WERI-Rb-1 (cell line): Measurements from ENCODE around the gene HOXD8.

Source experiments
- DNase-seq: peaks from one replicate; pipeline ENCODE4 v3.0.0-alpha.2; 2020
- H3K27ac ChIP-seq: fragments of 250-450 bp; sonication (Bioruptor Pico); 2 replicates; pipeline ENCODE4 v1.5.1; 2020; ENCODE audit warnings: mild to moderate bottlenecking, moderate library complexity
- H3K27me3 ChIP-seq: fragments of 250-450 bp; sonication (Bioruptor Pico); 2 replicates; pipeline ENCODE4 v1.5.1; 2021; ENCODE audit warnings: mild to moderate bottlenecking, low read depth, moderate library complexity; ENCODE audit not compliant: insufficient read depth, severe bottlenecking
- H3K36me3 ChIP-seq: fragments of 250-450 bp; sonication (Bioruptor Pico); 2 replicates; pipeline ENCODE4 v1.5.1; 2020; ENCODE audit warnings: mild to moderate bottlenecking, moderate library complexity
- H3K4me3 ChIP-seq: 2 replicates; pipeline ENCODE4 v1.5.1; 2011; ENCODE audit warnings: low read depth, mild to moderate bottlenecking, control low read depth, low read length
- H3K9me3 ChIP-seq: fragments of 250-450 bp; sonication (Bioruptor Pico); 2 replicates; pipeline ENCODE4 v1.5.1; 2021; ENCODE audit warnings: mild to moderate bottlenecking, moderate library complexity; ENCODE audit not compliant: severe bottlenecking
- TF ChIP-seq, protein P1 (sequence below): IDR thresholded peaks from 2 replicates; pipeline ENCODE4 v1.5.1; 2011; ENCODE audit warnings: low read depth, mild to moderate bottlenecking, control low read depth, inconsistent platforms, low read length

The HOXD8 gene

GRCh38 chr2:176161825-176162626 lies 32.5 kb downstream of the HOXD8 start:
- Histone ChIP-seq H3K27me3 (peaks cover 96% of the 10 kb centered on the region), H3K27ac (no peak overlapping the region), H3K36me3 (no peaks in the 10 kb centered on the region), H3K9me3 (peaks cover 34% of the 10 kb centered on the region), H3K4me3 (no peak overlapping the region)
- DNase-seq, result no peak
- TF ChIP-seq, protein P1, sequence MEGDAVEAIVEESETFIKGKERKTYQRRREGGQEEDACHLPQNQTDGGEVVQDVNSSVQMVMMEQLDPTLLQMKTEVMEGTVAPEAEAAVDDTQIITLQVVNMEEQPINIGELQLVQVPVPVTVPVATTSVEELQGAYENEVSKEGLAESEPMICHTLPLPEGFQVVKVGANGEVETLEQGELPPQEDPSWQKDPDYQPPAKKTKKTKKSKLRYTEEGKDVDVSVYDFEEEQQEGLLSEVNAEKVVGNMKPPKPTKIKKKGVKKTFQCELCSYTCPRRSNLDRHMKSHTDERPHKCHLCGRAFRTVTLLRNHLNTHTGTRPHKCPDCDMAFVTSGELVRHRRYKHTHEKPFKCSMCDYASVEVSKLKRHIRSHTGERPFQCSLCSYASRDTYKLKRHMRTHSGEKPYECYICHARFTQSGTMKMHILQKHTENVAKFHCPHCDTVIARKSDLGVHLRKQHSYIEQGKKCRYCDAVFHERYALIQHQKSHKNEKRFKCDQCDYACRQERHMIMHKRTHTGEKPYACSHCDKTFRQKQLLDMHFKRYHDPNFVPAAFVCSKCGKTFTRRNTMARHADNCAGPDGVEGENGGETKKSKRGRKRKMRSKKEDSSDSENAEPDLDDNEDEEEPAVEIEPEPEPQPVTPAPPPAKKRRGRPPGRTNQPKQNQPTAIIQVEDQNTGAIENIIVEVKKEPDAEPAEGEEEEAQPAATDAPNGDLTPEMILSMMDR, result no peak

GRCh38 chr2:176162911-176163671 lies 33.6 kb downstream of the HOXD8 start:
- H3K36me3 ChIP-seq, result no peaks in the 10 kb centered on the region
- no peak for DNase-seq
- H3K4me3 ChIP-seq, result no peak overlapping the region
- no peak overlapping the region for H3K27ac ChIP-seq
- TF ChIP-seq, protein P1, result no peak
- H3K9me3 ChIP-seq, result peaks cover 34% of the 10 kb centered on the region
- H3K27me3 ChIP-seq, result peaks cover 93% of the 10 kb centered on the region

DNA sequence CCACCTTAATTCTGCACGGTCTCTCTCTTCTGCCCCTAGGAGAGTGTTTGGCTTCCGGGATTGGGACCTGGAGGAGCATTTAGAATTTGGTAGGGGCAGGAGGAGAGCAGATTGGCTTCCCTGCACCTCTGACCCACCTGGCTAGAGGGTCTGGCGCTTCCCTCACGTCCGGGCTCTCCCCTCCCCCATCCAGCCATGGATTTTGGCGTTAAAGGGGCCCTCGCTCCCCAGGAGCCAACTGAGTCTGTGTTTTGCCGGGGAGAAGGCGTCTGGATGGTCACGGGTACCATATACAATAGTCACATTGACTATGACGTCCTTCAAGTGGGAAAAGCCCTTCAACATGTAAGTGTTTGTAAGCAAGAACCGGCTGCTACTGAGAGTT lies 34.2 kb downstream of the HOXD8 start:
- no peak overlapping the region for H3K4me3 ChIP-seq
- TF ChIP-seq, protein P1, result no peak
- H3K36me3 ChIP-seq, result no peaks in the 10 kb centered on the region
- no peak overlapping the region for H3K27ac ChIP-seq
- peaks cover 90% of the 10 kb centered on the region for H3K27me3 ChIP-seq
- H3K9me3 ChIP-seq, result peaks cover 34% of the 10 kb centered on the region
- no peak for DNase-seq

DNA sequence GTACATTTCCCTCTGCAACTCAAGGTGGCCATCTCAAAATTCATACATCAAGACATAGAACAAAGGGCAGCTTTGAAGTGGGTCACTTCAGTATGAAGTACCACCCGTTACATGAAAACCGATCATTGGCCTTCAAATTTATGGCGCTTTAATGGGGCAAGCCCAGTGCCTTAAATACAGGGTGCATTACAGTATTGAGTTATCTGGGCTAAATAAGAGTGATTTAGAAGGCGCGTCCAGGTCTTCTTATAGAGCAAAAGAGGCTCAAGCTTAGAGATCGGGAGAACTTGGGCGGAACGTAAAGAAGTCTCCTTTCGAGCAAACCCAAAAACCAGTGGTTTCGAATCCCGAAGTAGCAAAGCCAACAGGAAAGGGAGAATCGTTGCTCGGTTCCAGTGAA lies 34.7 kb downstream of the HOXD8 start:
- DNase-seq, result no peak
- Histone ChIP-seq H3K36me3 (no peaks in the 10 kb centered on the region), H3K4me3 (no peak overlapping the region), H3K9me3 (peaks cover 34% of the 10 kb centered on the region), H3K27ac (no peak overlapping the region), H3K27me3 (peaks cover 91% of the 10 kb centered on the region)
- TF ChIP-seq, protein P1, result no peak

- Histone ChIP-seq H3K36me3 (no peaks in the 10 kb centered on the region), H3K4me3 (0 out of 2 replicates have a peak overlapping the region, but pooled peaks have one; percentile 8), H3K27me3 (peaks cover 91% of the 10 kb centered on the region), H3K27ac (no peak overlapping the region), H3K9me3 (peaks cover 29% of the 10 kb centered on the region)
- DNase-seq, result no peak
- TF ChIP-seq, protein P1, result no peak
These were observed 35.3 kb downstream of the HOXD8 start for GRCh38 chr2:176164611-176165369.
